Activated T-helper 1 cell treated with anti-CD3 and anti-CD28 coated beads, Interleukin-12 subunit alpha, Interleukin-12 subunit beta, Interleukin-2, Interleukin-4 antibody, amounts not matched to agents 30 ng/mL and 10 ng/mL and 1 ng/mL, durations not matched to agents 14 hours and 24 hours and 36 hours (primary cell): ENCODE data around the gene EFCAB6. TPM values are rescaled to one million over a fixed set of nuclear protein-coding genes. Genes with fewer than 3 reads are reported as not detected.

Experiments used
- DNase-seq: peaks from one replicate; pipeline ENCODE4 v3.0.0; 2021; ENCODE audit warnings: low spot score
- H3K27ac Mint-ChIP-seq: one replicate; pipeline ENCODE4 v1.8.0; 2021; ENCODE audit warnings: mild to moderate bottlenecking, mixed read lengths
- H3K27me3 Mint-ChIP-seq: one replicate; pipeline ENCODE4 v1.8.0; 2022; ENCODE audit warnings: mild to moderate bottlenecking, moderate library complexity, mixed read lengths; ENCODE audit not compliant: insufficient read depth
- H3K36me3 Mint-ChIP-seq: one replicate; pipeline ENCODE4 v1.8.0; 2021; ENCODE audit warnings: low read depth, mixed read lengths
- H3K4me1 Mint-ChIP-seq: one replicate; pipeline ENCODE4 v1.8.0; 2021; ENCODE audit warnings: low read depth, mixed read lengths
- H3K4me3 Mint-ChIP-seq: one replicate; pipeline ENCODE4 v1.8.0; 2021; ENCODE audit warnings: mild to moderate bottlenecking, moderate library complexity, mixed read lengths
- H3K9me3 Mint-ChIP-seq: one replicate; pipeline ENCODE4 v1.8.0; 2021; ENCODE audit warnings: mixed read lengths
- intact Hi-C: fragments of 100-400 bp; cut with micrococcal nuclease; formaldehyde crosslinking; loops from one replicate; pipeline ENCODE4 v1.15.1; 2024
- total RNA-seq: library from RNA; stranded (reverse); gene quantifications from 2 replicates; pipeline ENCODE4 v1.2.3, GENCODE V29; 2022

The EFCAB6 gene
- total RNA-seq, 1 donor from 2014 or later: not detected

DNA sequence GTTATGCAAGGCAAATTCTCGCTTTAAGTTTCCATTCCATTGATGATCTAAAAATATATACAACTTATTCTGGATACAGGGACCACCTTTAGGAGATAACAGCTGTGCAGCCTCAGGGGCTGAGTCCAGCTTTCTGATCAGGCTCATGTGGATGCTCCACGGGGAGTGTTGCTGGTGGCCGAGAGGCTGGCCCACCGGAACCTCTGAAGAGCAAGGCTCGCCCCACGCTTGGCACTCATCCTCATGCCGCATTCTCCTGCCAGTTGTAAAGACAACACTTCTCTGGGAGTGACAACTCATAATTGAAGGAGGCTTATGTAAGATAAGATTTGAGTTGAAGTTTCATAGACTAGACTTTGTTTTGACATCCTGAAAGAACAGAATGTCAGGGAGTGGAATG is 276.8 kb downstream of the EFCAB6 start:
- no peak for DNase-seq
- H3K27ac Mint-ChIP-seq: no peak overlapping the region
- H3K36me3 Mint-ChIP-seq: no peaks in the 10 kb centered on the region
- peaks cover 2% of the 10 kb centered on the region for H3K27me3 Mint-ChIP-seq
- intact Hi-C loops: no loop called here
- H3K9me3 Mint-ChIP-seq: no peaks in the 10 kb centered on the region
- H3K4me1 Mint-ChIP-seq: no peaks in the 10 kb centered on the region
- H3K4me3 Mint-ChIP-seq: no peak overlapping the region

DNA sequence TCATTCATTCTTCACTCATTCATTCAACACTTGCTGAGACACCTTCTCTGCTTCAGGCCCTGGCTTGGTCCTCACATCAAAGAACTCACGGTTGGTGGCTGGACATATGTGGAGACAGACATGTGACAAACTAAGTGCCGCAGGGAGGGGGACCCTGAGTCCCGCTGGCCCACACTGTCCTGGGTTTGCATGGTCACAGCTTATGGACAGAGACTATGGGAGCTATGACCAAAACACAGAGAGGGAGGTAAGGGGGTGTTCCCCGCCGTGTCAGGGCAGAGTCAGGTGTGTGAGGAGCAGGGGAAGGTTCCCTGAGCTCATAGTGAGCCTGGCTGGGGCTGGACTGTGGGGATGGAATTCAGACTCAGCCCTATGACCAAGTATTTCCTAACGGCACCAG is 277.2 kb downstream of the EFCAB6 start:
- Mint-ChIP-seq H3K4me3 (no peak overlapping the region), H3K9me3 (no peaks in the 10 kb centered on the region), H3K4me1 (no peaks in the 10 kb centered on the region), H3K36me3 (no peaks in the 10 kb centered on the region), H3K27ac (no peak overlapping the region), H3K27me3 (peaks cover 2% of the 10 kb centered on the region)
- no peak for DNase-seq
- intact Hi-C loops: no loop called here

DNA sequence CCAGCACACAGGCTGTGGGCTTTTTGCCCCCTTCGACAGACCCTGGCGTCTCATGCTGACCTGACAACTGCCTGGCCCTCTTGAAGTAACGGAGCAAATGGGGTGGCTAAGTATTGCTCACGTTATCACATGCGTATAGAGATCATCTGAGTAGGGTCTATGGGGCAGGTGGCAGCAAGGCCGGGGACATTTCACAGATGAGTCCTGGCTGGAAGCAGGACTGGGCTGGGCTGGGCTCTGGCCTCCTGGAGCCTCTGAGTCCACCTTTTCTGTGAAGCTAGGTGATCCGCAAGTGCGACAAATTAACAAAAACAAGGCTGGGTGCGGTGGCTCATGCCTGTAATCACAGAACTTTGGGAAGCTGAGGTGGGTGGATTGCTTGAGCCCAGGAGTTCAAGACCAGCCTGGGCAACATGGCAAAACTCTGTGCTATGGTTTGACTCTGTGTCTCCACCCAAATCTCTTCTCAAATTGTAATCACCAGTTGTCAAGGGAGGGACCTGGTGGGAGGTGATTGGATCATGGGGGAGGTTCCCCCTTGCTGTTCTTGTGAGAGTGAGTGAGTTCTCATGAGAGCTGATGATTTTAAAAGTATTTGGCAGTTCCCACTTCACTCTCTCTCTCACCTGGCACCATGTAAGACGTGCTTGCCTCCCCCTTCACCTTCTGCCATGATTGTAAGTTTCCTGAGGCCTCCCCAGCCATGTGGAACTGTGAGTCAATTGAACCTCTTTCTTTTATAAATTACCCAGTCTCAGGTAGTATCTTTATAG is 278.3 kb downstream of the EFCAB6 start:
- no peaks in the 10 kb centered on the region for H3K36me3 Mint-ChIP-seq
- H3K27me3 Mint-ChIP-seq: peaks cover 2% of the 10 kb centered on the region
- H3K4me1 Mint-ChIP-seq: no peaks in the 10 kb centered on the region
- H3K4me3 Mint-ChIP-seq: no peak overlapping the region
- DNase-seq: no peak
- intact Hi-C loops: no loop called here
- H3K27ac Mint-ChIP-seq: no peak overlapping the region
- H3K9me3 Mint-ChIP-seq: no peaks in the 10 kb centered on the region

DNA sequence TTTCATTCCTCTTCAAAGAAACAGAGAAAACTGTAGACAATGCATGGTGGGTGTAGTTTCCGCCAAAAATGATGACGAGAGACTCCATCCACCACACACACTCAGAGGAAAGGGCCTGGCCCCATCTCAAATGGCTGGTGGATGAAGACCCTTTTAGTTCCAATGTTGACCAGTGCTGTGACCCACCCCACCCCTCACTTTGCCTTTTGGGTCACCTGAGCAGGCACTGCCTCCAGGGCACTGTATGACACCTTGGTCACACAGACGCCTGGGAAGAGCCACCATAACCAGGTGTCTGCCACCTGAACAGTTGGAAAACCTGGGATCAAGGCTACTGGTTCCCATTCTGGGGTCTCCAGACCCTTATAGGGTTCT is 279.0 kb downstream of the EFCAB6 start:
- Mint-ChIP-seq H3K4me1 (no peaks in the 10 kb centered on the region), H3K9me3 (no peaks in the 10 kb centered on the region), H3K27ac (no peak overlapping the region), H3K27me3 (peaks cover 1% of the 10 kb centered on the region), H3K4me3 (no peak overlapping the region), H3K36me3 (no peaks in the 10 kb centered on the region)
- DNase-seq: no peak
- intact Hi-C loops: no loop called here

DNA sequence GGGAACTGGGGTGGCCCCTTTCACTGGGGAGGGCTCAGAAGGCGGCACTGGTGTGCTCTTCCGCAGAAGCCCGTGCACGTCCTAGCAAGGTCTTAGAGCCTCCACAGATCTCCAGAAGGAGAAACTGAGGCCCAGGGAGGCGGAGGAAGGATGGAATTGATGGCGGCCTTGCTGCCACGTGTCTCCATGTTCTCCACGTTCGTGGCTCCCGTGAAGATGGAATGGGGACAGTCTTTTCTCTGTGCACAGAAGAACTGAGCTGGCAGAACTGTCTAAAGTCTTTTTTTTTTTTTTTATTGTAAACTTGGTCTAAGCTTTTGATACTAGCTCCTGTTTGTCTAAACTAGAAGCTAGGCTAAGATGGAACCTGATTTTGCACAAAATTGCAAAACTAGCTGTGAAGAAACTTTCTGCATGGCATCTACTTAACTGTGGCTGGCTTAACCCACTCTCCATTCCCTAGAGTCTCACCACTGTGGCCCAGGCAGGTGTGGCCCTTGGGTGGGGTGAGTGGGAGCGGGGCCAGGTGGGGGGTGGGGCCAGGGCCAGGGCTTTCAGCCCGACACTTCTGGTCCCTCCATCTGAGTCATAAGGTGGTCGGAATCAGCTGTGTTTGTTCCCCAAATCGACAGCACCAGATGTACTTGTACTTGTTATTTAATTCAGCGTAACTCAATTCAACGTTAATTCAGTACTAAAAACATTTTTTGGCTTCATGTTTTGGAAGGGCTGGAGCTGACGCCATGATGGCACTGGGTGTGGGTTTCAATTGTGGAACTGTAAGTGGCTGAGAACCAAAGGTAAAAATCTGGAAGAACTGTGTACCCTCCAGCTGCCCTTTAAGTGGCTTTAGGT is 279.6 kb downstream of the EFCAB6 start:
- Mint-ChIP-seq H3K9me3 (no peaks in the 10 kb centered on the region), H3K4me3 (no peak overlapping the region), H3K27me3 (no peaks in the 10 kb centered on the region), H3K4me1 (no peaks in the 10 kb centered on the region), H3K36me3 (no peaks in the 10 kb centered on the region), H3K27ac (no peak overlapping the region)
- no peak for DNase-seq
- intact Hi-C loops: no loop called here

DNA sequence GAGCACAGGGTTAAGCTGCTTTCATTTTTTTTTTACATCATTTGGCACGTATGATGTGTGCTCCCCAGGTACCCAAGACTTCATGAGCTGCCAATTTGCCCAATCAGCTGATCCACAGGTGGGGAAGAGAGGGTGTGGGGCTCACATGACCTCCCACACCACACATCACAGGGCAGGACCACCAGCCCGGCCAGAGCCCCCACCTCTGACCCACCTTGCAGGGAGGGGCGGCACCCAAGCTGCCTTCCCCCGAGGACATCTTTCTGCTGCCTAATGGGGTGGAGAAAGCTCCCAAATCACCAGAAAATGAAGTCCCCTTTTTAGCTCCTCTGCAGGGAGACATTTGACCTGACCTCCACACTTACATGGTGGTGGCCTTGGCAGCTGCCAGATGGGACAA is 280.5 kb downstream of the EFCAB6 start:
- no peaks in the 10 kb centered on the region for H3K36me3 Mint-ChIP-seq
- no peak for DNase-seq
- no peak overlapping the region for H3K27ac Mint-ChIP-seq
- no peak overlapping the region for H3K4me3 Mint-ChIP-seq
- H3K9me3 Mint-ChIP-seq: no peaks in the 10 kb centered on the region
- intact Hi-C loops: no loop called here
- no peaks in the 10 kb centered on the region for H3K27me3 Mint-ChIP-seq
- H3K4me1 Mint-ChIP-seq: no peaks in the 10 kb centered on the region

DNA sequence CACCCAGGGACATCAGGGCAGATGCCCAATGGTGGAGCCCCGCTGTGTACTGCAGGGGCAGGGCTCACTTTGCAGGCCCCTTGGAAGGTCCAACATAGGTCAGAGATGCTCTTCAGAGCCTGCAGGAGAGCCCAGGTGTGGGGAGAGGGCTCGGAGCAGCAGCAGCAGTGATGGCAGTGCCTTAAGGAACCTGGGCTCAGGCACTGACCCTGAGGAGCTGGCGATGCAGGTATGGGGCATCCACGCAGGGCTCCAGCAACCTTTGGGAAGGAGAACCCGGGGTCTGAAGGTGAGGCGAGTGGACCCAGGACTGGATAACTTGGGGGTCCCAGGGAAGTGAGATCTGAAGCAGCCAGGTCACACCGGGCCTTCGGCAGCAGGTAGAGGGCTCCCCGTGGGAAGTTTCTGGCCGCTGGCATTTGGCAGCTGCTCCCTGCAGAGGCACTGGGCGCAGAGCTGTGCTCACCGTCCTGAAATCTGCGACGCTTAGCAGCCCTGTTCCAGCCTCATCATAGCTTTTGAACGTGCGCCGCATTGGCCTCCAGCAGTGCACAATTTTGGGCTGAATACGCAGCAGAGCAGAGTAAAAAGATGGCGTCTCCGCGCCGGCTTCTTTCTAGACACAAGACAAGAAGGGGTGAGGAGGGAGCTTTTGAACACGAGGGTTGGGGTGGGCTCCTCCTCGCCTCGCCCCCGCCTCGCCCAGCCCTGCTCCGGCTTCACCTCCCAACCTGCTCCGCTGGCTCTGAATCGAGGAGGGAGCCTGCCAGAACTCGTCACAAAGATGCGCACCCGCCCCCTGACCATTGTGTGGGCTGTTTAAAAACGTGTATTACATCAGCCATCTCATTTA is 281.5 kb downstream of the EFCAB6 start:
- no peak overlapping the region for H3K27ac Mint-ChIP-seq
- H3K36me3 Mint-ChIP-seq: no peaks in the 10 kb centered on the region
- H3K27me3 Mint-ChIP-seq: no peaks in the 10 kb centered on the region
- no peak for DNase-seq
- H3K4me3 Mint-ChIP-seq: no peak overlapping the region
- H3K4me1 Mint-ChIP-seq: no peaks in the 10 kb centered on the region
- intact Hi-C loops: no loop called here
- H3K9me3 Mint-ChIP-seq: no peaks in the 10 kb centered on the region

DNA sequence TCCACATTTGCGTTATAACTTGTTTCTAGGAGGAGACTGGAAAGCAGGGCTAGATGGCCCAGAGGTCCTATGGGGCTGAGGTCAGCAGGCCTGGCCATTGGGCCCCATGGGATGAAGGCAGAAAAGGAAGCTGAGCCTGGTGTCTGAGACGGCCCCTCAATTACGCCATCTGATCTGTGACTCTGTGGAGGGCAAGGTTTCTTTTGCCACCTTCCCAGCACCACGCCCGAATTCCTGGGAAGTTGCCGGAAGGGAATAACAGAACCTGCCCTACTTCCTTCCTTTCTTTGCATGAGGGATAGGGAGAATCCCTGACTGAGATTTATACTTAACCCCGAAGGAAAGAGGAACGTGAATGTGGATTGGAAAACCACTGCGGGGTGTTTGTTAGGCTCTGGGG is 282.2 kb downstream of the EFCAB6 start:
- Mint-ChIP-seq H3K9me3 (no peaks in the 10 kb centered on the region), H3K27ac (no peak overlapping the region), H3K4me3 (no peak overlapping the region), H3K4me1 (no peaks in the 10 kb centered on the region), H3K36me3 (no peaks in the 10 kb centered on the region), H3K27me3 (no peaks in the 10 kb centered on the region)
- intact Hi-C loops: no loop called here
- DNase-seq: no peak

DNA sequence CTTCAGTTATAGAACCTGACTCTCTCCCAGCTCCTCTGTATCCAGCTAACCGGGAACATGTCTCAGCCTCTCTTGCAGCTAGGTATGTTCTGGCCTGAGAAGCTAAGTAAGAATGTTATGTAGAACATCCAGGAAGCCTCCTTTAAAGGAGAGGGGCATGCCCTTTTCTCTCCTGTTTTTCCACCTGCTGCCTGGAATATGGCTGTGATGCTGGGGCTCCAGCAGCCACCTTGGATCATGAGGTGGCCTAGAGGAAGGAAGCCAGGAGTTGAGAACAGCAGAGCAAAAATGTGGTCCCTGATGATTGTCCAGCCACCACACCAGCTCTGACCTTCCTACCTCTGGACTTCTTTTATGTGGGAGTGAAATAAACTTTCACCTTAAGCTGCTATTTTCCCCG is 282.6 kb downstream of the EFCAB6 start:
- Mint-ChIP-seq H3K9me3 (no peaks in the 10 kb centered on the region), H3K27me3 (no peaks in the 10 kb centered on the region), H3K4me3 (no peak overlapping the region), H3K4me1 (no peaks in the 10 kb centered on the region), H3K36me3 (no peaks in the 10 kb centered on the region), H3K27ac (no peak overlapping the region)
- intact Hi-C loops: no loop called here
- no peak for DNase-seq

DNA sequence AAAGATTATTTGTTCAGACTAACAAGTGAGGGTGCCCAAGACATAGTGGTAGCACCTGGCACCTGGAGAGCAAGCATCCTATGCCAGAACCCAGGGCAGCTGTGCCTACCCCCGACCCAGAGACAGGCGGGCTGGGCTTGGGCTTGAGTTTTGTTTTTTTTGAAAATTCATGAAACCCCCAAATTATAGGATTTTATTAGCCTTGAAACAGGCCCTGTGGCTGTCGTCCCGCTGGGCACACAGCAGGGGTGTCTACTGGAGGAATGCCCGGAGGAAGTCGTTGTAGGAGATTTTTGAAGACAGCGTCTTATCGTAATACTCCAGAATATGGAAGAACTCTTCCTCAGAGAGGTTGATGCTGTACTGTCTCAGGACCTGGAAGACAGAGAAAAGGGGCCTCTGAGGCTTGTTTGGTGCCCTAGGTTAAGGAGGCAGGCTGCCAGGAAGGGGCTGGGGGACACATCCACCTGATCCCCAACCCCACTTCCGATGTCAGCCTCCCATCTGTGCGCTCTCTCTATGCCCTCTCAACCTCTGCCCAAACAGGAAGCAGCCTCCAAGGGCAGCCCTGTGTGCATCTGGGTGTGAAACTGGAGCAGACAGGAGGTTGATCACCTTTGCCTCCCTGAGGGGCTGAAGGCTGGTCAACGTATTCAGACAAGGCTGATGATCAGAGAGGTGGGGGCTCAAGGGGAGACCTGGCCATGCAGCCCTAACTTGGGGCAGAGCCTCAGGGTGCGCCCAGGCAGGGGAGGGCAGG is 283.3 kb downstream of the EFCAB6 start:
- Mint-ChIP-seq H3K9me3 (no peaks in the 10 kb centered on the region), H3K4me1 (no peaks in the 10 kb centered on the region)
- intact Hi-C loops: no loop called here

DNA sequence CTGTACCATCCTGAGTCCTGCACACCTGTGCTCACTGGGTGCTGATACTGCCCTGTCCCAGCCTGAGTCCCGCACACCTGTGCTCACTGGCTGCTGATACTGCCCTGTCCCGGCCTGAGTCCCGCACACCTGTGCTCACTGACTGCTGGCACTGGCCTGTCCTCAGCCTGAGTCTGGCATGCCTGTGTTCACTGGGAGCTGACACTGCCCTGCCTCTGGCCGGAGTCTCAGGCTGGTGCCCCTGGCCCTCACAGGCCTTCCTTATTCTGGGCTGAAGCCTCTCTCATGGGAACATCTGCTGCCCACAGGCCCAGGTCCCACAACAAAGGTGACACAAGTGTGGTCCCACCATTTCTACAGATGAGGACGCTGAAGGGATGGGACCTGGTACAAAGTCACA is 285.2 kb downstream of the EFCAB6 start:
- no peak overlapping the region for H3K4me3 Mint-ChIP-seq
- no peaks in the 10 kb centered on the region for H3K27me3 Mint-ChIP-seq
- H3K36me3 Mint-ChIP-seq: no peaks in the 10 kb centered on the region
- DNase-seq: no peak
- no peaks in the 10 kb centered on the region for H3K9me3 Mint-ChIP-seq
- no peaks in the 10 kb centered on the region for H3K4me1 Mint-ChIP-seq
- no peak overlapping the region for H3K27ac Mint-ChIP-seq
- intact Hi-C loops: no loop called here

More for the DNA sequence above, 283.3 kb downstream of the EFCAB6 start:
- no peak for DNase-seq
- Mint-ChIP-seq H3K4me3 (no peak overlapping the region), H3K36me3 (no peaks in the 10 kb centered on the region), H3K27ac (no peak overlapping the region), H3K27me3 (no peaks in the 10 kb centered on the region)

DNA sequence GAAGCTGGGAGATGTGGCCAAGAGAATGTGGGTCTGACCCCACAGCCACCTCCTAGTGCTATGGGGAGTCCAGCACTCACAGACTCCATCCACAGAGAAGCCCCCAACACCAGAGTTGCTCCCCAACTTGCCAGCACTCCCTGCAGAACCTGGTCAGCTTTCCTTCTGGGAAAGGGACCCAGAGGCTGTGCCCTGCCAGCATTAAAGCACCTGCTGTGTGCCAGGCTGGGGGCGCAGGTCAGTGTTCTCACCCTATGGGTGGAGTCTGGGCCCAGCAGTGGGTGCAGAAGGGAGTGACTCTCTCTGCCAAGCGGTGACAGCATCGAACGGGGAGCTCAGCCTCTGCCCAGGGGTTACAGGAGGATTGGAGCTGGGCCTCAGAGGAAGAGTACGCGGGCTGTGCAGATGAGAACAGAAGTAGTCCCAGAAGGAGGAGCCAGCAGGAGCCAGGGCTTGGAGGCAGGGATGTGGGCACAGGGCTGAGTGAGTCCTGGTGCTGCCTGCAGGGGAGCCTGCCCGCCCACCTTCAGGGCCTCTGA is 285.9 kb downstream of the EFCAB6 start:
- no peak overlapping the region for H3K4me3 Mint-ChIP-seq
- intact Hi-C loops: no loop called here

More for the DNA sequence above, 285.9 kb downstream of the EFCAB6 start:
- no peak for DNase-seq
- H3K4me1 Mint-ChIP-seq: no peaks in the 10 kb centered on the region
- H3K27me3 Mint-ChIP-seq: no peaks in the 10 kb centered on the region
- H3K9me3 Mint-ChIP-seq: no peaks in the 10 kb centered on the region
- no peak overlapping the region for H3K27ac Mint-ChIP-seq
- no peaks in the 10 kb centered on the region for H3K36me3 Mint-ChIP-seq
